T-cell (primary cell): ENCODE data around the gene ZNF710. TPM values are rescaled to one million over a fixed set of nuclear protein-coding genes. Genes with fewer than 3 reads are reported as not detected.

Experiments used
- ATAC-seq, 4 experiments: fragments of 200-7000 bp in 3 of 4; fragments of 150-1000 bp in 1 of 4; cut with Tn5 transposase; replicated peaks in 1 of 4; 1 replicate in 3 of 4; 2 replicates in 1 of 4; pipeline ENCODE4 v1.10.0; 2021; ENCODE audit warnings: moderate library complexity in 3 of 4, mild to moderate bottlenecking in 2 of 4, moderate number of reproducible peaks in 1 of 4
- CTCF ChIA-PET, 2 donors: fragments of 300-600 bp; sonication (Branson Sonifier 250); formaldehyde crosslinking; loops; one replicate each; lab custom pipeline; 2022; ENCODE audit warnings: antibody characterized with exemption in 2 of 2; lab: Charles Lee
- POLR2A ChIA-PET, 2 donors: fragments of 300-600 bp; sonication (Branson Sonifier 250); formaldehyde crosslinking; loops; one replicate each; lab custom pipeline; 2022; ENCODE audit warnings: antibody characterized with exemption in 2 of 2; lab: Charles Lee
- DNase-seq, 35 experiments: peaks; one replicate each; pipeline versions ENCODE4 v3.0.0 to v3.0.0-alpha.2; 2013 to 2023
- H3K27ac ChIP-seq: one replicate; pipeline ENCODE4 v1.5.1; 2013; ENCODE audit warnings: low read length
- H3K27me3 ChIP-seq, 2 experiments: replicated peaks in 1 of 2; 1 replicate in 1 of 2; 2 replicates in 1 of 2; pipeline versions ENCODE4 v1.6.1 to v1.7.0; 2013; ENCODE audit warnings: low read length in 1 of 2, mixed read lengths in 1 of 2; ENCODE audit not compliant: control insufficient read depth in 2 of 2, insufficient read depth in 2 of 2; ENCODE audit errors: extremely low read depth in 1 of 2
- H3K36me3 ChIP-seq, 2 donors: 1 replicate in 1 of 2; 2 replicates in 1 of 2; pipeline versions ENCODE4 v1.6.1 to v1.7.0; 2013; ENCODE audit warnings: low read length in 1 of 2; ENCODE audit not compliant: control insufficient read depth in 2 of 2, insufficient read depth in 1 of 2; ENCODE audit errors: extremely low read depth in 1 of 2
- H3K4me1 ChIP-seq, 2 experiments: 1 replicate in 1 of 2; 2 replicates in 1 of 2; pipeline versions ENCODE4 v1.6.1 to v1.7.0; 2013; ENCODE audit warnings: low read length in 2 of 2, mixed read lengths in 1 of 2; ENCODE audit not compliant: insufficient read depth in 2 of 2, control insufficient read depth in 1 of 2; ENCODE audit errors: extremely low read depth in 1 of 2
- H3K4me3 ChIP-seq, 2 donors: 1 replicate in 1 of 2; 2 replicates in 1 of 2; pipeline versions ENCODE4 v1.5.1 to v1.7.0; 2013; ENCODE audit warnings: mild to moderate bottlenecking in 2 of 2, low read length in 1 of 2, moderate library complexity in 1 of 2; ENCODE audit not compliant: control insufficient read depth in 1 of 2; ENCODE audit errors: extremely low read depth in 1 of 2
- H3K9me3 ChIP-seq: 2 replicates; pipeline ENCODE4 v1.7.0; 2013
- H3K27ac Mint-ChIP-seq, 2 donors: one replicate each; pipeline ENCODE4 v1.8.0; 2020 to 2021; ENCODE audit warnings: mild to moderate bottlenecking in 2 of 2, mixed read lengths in 2 of 2
- H3K27me3 Mint-ChIP-seq, 2 donors: one replicate each; pipeline ENCODE4 v1.8.0; 2021 to 2022; ENCODE audit warnings: mixed read lengths in 2 of 2
- H3K36me3 Mint-ChIP-seq: one replicate; pipeline ENCODE4 v1.8.0; 2021; ENCODE audit warnings: mixed read lengths
- H3K4me1 Mint-ChIP-seq, 3 donors: one replicate each; pipeline ENCODE4 v1.8.0; 2020 to 2022; ENCODE audit warnings: mixed read lengths in 3 of 3, mild to moderate bottlenecking in 1 of 3
- H3K4me3 Mint-ChIP-seq, 3 donors: one replicate each; pipeline ENCODE4 v1.8.0; 2020 to 2022; ENCODE audit warnings: mild to moderate bottlenecking in 3 of 3, mixed read lengths in 3 of 3, moderate library complexity in 3 of 3
- H3K9me3 Mint-ChIP-seq, 3 donors: one replicate each; pipeline ENCODE4 v1.8.0; 2020 to 2022; ENCODE audit warnings: mixed read lengths in 3 of 3
- WGBS: methylation state at CpG from one replicate; pipeline ENCODE4 v1.1.5; 2013; ENCODE audit warnings: missing lambda C conversion rate; ENCODE audit not compliant: insufficient coverage; 5-methylcytosine and 5-hydroxymethylcytosine counted together
- total RNA-seq, 35 experiments: library from RNA in 6 of 35; stranded (reverse) in 6 of 35; fragments of 120-200 nt in 1 of 35; gene quantifications; one replicate each; pipeline versions ENCODE4 v1.2.1 to v1.2.4 and lab custom pipeline; 2013 to 2026

The ZNF710 gene
- total RNA-seq, 5 donors from 2014 or later (not counting 1 experiment from before 2014, with no cell fraction given) = 11.8 to 21.2 (median 17.7) TPM

DNA sequence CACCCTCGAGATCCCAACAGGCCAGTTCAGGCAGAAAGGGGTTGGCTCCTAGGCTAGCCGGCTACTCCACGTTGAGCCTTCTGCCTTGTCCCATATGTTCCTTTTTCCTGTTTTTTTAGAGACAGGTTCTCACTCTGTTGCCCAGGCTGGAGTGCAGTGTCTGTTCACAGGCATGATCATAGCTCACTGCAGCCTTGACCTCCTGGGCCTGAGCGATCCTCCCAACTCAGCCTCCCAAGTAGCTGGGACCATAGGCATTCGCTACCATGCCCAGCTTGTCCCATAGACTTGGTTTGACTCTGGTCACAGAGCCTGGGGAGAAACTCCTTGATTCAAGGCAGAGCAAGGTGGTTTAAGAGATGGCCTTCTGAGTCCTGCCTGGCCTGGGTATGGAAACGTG lies 32.3 kb downstream of the ZNF710 start:
- Histone ChIP-seq H3K36me3 (no peaks in the 10 kb centered on the region), H3K9me3 (no peaks in the 10 kb centered on the region), H3K4me1 (peaks cover 23 to 63% of the 10 kb centered on the region in 2 experiments), H3K27ac (peak overlapping the region; percentile 4), H3K4me3 (no peak overlapping the region), H3K27me3 (no peaks in the 10 kb centered on the region)
- 92% methylated on average over 5 of the region's 6 CpGs for WGBS
- H3K4me3 Mint-ChIP-seq = peak overlapping the region in 1 of 3 donors; percentile 68
- peaks cover 67 to 79% (median 71%) of the 10 kb centered on the region in 3 donors for H3K4me1 Mint-ChIP-seq
- POLR2A ChIA-PET = interaction anchor here in 1 of 2 donors (0.6 to 0.7 kb wide), 2 partner anchors 40 to 870 kb away, joined by 3 read pairs; no protein-coding TSS in a partner anchor
- DNase-seq (no peak), ATAC-seq (no peak)
- CTCF ChIA-PET = interaction anchor here in 1 of 2 donors (0.5 kb wide), 1 partner anchor 272 kb away, joined by 4 read pairs; no protein-coding TSS in a partner anchor
- H3K27ac Mint-ChIP-seq = peak overlapping the region; percentile 69 to 85
- peaks cover 0 to 3% (median 0%) of the 10 kb centered on the region in 3 donors for H3K9me3 Mint-ChIP-seq
- H3K36me3 Mint-ChIP-seq = peaks cover 3% of the 10 kb centered on the region
- no peaks in the 10 kb centered on the region for H3K27me3 Mint-ChIP-seq

DNA sequence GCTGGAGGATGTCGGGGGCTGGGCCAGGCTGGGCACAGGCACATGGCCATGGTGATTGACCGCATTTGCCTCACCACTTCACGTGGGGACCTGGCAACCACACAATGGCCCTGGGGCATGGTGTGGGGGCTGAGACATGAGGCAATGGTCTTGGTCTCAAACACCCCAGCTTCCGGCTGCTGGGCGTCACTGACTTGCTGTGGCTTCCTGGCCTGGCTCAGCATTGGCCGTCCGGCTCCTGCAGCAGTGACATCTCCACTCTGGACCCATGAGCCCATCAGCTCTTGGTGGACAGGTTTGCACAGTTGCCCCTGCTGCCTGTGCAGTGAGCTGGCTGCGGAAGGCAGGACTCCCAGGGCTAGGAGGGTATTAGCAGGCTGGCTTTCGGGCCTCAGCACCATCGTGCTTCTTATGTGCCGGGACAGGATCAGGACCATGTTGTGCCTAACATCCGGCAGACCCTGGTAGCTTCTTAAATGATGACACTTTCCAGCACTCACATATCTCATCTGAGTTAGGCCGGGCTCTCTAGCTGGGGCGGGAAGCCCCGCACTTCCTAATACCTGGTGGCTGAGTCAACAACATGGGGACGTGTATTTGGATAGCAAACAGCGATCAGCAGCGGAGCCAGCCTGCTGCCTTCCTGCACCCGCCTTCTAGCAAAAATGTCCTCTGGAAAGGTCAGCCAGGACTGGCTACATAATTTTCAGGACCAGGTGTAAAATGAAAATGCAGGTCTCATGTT lies 34.1 kb downstream of the ZNF710 start:
- peak in 20 of 35 experiments; percentile 15 to 66 (median 27) for DNase-seq
- H3K9me3 Mint-ChIP-seq = no peaks in the 10 kb centered on the region
- H3K27me3 Mint-ChIP-seq = no peaks in the 10 kb centered on the region
- Histone ChIP-seq H3K4me1 (peaks cover 23 to 63% of the 10 kb centered on the region in 2 experiments), H3K4me3 (peak overlapping the region in 1 of 2 donors; percentile 22), H3K27me3 (no peaks in the 10 kb centered on the region), H3K27ac (peak overlapping the region; percentile 68), H3K36me3 (no peaks in the 10 kb centered on the region), H3K9me3 (no peaks in the 10 kb centered on the region)
- peak overlapping the region in 2 of 3 donors; percentile 41 to 68 for H3K4me3 Mint-ChIP-seq
- peaks cover 69 to 86% (median 73%) of the 10 kb centered on the region in 3 donors for H3K4me1 Mint-ChIP-seq
- H3K36me3 Mint-ChIP-seq = no peaks in the 10 kb centered on the region
- 93% methylated on average over 17 of the region's 19 CpGs for WGBS
- ChIA-PET POLR2A (interaction anchor here in 1 of 2 donors (0.6 to 1.0 kb wide), 2 partner anchors 8 to 18 kb away, joined by 4 to 7 read pairs; no protein-coding TSS in a partner anchor), CTCF (interaction anchor here in 1 of 2 donors (0.6 kb wide), 1 partner anchor 10 kb away, joined by 3 read pairs; no protein-coding TSS in a partner anchor)
- no peak for ATAC-seq
- peak overlapping the region; percentile 7 to 85 for H3K27ac Mint-ChIP-seq

DNA sequence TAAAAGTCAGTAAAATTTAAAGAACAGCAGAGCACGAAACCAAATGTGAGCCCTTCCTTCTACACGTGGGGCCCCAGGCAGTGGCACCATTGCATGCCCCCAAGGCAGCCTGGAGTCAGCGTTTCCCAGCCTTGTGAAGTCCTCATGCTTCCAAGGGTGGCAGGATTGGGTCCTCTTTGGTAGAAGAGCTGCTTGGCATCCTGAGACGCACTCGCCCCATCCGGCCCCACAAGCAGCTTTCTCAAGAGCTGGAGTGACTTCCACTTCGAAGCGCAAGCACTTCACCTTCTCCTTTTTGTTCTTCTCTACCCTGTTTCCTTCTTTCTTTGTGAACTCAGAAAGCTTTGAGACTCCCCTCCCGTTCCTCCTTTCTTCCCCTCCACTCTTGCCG lies 34.7 kb downstream of the ZNF710 start:
- Histone ChIP-seq H3K27me3 (no peaks in the 10 kb centered on the region), H3K9me3 (no peaks in the 10 kb centered on the region), H3K36me3 (no peaks in the 10 kb centered on the region), H3K4me1 (peaks cover 23 to 63% of the 10 kb centered on the region in 2 experiments), H3K27ac (no peak overlapping the region), H3K4me3 (no peak overlapping the region)
- H3K27me3 Mint-ChIP-seq = no peaks in the 10 kb centered on the region
- H3K4me1 Mint-ChIP-seq = peaks cover 69 to 87% (median 79%) of the 10 kb centered on the region in 3 donors
- WGBS = 77% methylated on average over 9 of the region's 10 CpGs
- POLR2A ChIA-PET = interaction anchor here in 1 of 2 donors (0.6 to 1.0 kb wide), 2 partner anchors 8 to 18 kb away, joined by 4 to 7 read pairs; no protein-coding TSS in a partner anchor
- H3K4me3 Mint-ChIP-seq = peak overlapping the region in 1 of 3 donors; percentile 63
- no peaks in the 10 kb centered on the region for H3K9me3 Mint-ChIP-seq
- no peaks in the 10 kb centered on the region for H3K36me3 Mint-ChIP-seq
- DNase-seq (peak in 1 of 35 experiments; percentile 29), ATAC-seq (no peak)
- H3K27ac Mint-ChIP-seq = peak overlapping the region in 1 of 2 donors; percentile 52
- CTCF ChIA-PET = interaction anchor here in 1 of 2 donors (0.6 kb wide), 1 partner anchor 9 kb away, joined by 3 read pairs; no protein-coding TSS in a partner anchor

DNA sequence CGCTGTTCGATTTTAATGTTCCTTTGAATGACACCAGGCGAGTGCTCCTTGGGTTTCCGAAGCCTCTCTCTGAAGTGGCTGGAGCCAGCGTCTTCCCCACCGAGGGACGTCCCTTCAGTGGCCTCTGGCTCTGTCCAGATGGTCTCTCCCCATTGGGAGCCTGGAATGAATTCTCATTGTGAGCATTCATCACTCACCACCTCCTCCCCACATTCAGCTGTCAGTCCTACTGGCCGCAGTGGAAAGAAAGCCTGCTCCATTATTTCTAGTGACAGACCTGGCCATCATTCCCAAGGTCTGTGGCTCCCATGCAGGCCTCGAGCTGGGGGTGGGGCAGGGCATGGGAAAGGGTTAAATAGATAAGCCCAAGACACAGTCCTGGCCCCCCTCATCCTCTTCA lies 35.2 kb downstream of the ZNF710 start:
- Histone ChIP-seq H3K27ac (no peak overlapping the region), H3K36me3 (no peaks in the 10 kb centered on the region), H3K4me3 (no peak overlapping the region), H3K4me1 (peaks cover 20 to 59% of the 10 kb centered on the region in 2 experiments), H3K9me3 (no peaks in the 10 kb centered on the region), H3K27me3 (no peaks in the 10 kb centered on the region)
- DNase-seq = no peak
- peaks cover 66 to 83% (median 80%) of the 10 kb centered on the region in 3 donors for H3K4me1 Mint-ChIP-seq
- H3K4me3 Mint-ChIP-seq = peak overlapping the region in 1 of 3 donors; percentile 63
- 97% methylated on average over 7 of the region's 9 CpGs for WGBS
- CTCF ChIA-PET = interaction anchor here in 1 of 2 donors (0.5 to 0.8 kb wide), 2 partner anchors 46 to 65 kb away, joined by 3 read pairs; no protein-coding TSS in a partner anchor
- POLR2A ChIA-PET = no interaction called here
- H3K27ac Mint-ChIP-seq = peak overlapping the region; percentile 58 to 71
- no peaks in the 10 kb centered on the region for H3K9me3 Mint-ChIP-seq
- ATAC-seq = no peak
- no peaks in the 10 kb centered on the region for H3K27me3 Mint-ChIP-seq
- H3K36me3 Mint-ChIP-seq = no peaks in the 10 kb centered on the region

DNA sequence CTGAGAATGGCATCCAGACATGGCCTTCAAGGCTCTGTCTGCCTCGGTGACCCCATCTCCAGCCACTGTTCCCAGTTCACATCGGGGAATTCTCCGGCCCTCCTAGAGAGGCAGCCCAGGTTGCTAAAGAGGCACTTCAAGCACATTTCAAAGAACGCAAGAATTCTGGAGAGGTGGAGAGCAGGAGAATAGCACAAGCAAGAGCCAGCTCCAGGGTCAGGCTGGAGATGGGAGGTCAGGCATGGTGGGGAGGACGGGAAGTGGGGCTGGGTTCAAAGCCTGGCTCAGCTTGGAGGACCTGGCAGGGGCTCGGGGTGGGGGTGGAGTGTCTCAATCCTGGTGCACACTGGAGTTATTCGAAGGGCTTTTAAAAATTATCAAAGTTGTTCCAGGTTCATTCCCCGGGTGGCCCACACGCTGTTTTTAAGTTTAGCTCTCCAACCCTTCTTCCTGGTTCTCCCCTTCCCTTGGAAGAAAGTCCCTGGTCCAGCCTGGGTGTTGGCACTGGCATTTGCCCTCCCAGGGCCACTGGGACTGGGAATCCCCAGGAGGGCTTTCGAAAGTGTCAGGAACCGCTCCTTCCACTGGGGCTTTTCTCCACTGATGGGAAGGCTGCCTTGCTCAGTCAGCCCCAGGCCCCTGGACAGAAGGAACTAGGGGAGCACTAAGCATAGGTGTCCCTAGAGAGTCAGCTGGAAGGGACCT lies 35.8 kb downstream of the ZNF710 start:
- H3K27me3 Mint-ChIP-seq = no peaks in the 10 kb centered on the region
- no peak overlapping the region for H3K27ac Mint-ChIP-seq
- ATAC-seq (no peak), DNase-seq (no peak)
- no peak overlapping the region for H3K27ac ChIP-seq
- 98% methylated on average over 7 of the region's 11 CpGs for WGBS
- peaks cover 19 to 53% of the 10 kb centered on the region in 2 experiments for H3K4me1 ChIP-seq
- POLR2A ChIA-PET = no interaction called here
- no peaks in the 10 kb centered on the region for H3K36me3 ChIP-seq
- CTCF ChIA-PET = interaction anchor here in 1 of 2 donors (0.5 to 0.8 kb wide), 3 partner anchors 34 to 66 kb away, joined by 3 read pairs; no protein-coding TSS in a partner anchor
- no peaks in the 10 kb centered on the region for H3K9me3 ChIP-seq
- H3K4me1 Mint-ChIP-seq = peaks cover 61 to 77% (median 74%) of the 10 kb centered on the region in 3 donors
- no peaks in the 10 kb centered on the region for H3K36me3 Mint-ChIP-seq
- no peak overlapping the region for H3K4me3 ChIP-seq
- no peaks in the 10 kb centered on the region for H3K9me3 Mint-ChIP-seq
- no peaks in the 10 kb centered on the region for H3K27me3 ChIP-seq
- H3K4me3 Mint-ChIP-seq = no peak overlapping the region

DNA sequence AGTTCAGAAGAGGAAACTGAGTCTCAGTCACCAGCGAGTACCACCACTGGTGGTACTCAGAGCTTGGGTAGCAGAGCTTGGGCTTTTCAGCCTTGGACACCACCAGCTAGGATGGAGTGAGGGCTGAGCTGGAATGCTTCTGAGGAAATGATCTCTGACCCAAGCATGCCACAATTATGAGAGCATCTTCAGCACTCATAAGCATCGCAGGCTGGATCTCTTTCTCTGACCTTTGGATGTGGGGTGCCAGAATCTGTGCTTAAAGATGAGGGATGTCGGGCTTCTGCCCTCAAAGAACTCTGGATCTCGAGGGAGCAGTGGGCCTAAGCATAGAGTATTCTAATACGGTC lies 36.4 kb downstream of the ZNF710 start:
- H3K36me3 ChIP-seq = no peaks in the 10 kb centered on the region
- Mint-ChIP-seq H3K27me3 (no peaks in the 10 kb centered on the region), H3K4me1 (peaks cover 61 to 73% (median 72%) of the 10 kb centered on the region in 3 donors), H3K36me3 (peaks cover 2% of the 10 kb centered on the region), H3K9me3 (no peaks in the 10 kb centered on the region), H3K27ac (no peak overlapping the region), H3K4me3 (no peak overlapping the region)
- ChIA-PET POLR2A (no interaction called here), CTCF (interaction anchor here in 1 of 2 donors (0.5 to 0.8 kb wide), 2 partner anchors 34 to 66 kb away, joined by 3 read pairs; no protein-coding TSS in a partner anchor)
- no peak for ATAC-seq
- peaks cover 19 to 50% of the 10 kb centered on the region in 2 experiments for H3K4me1 ChIP-seq
- no peaks in the 10 kb centered on the region for H3K27me3 ChIP-seq
- WGBS = 96% methylated on average over 3 of the region's 5 CpGs
- H3K9me3 ChIP-seq = no peaks in the 10 kb centered on the region
- H3K4me3 ChIP-seq = no peak overlapping the region
- no peak for DNase-seq
- no peak overlapping the region for H3K27ac ChIP-seq
